GM19372 (cell line): ENCODE results near the gene ZNF749.
A peak's percentile ranks its signal among the peaks of the same experiment; 100 is the strongest.
"Not testable (repeated sequence)": the region's sequence is repeated elsewhere in the genome, so short reads cannot be mapped to it uniquely, and the experiment has no call there.

Source experiments
- ATAC-seq: cut with Tn5 transposase; IDR thresholded peaks from one replicate; pipeline ENCODE4 v1.9.1; 2021; ENCODE audit warnings: mild to moderate bottlenecking, low read depth, moderate library complexity; ENCODE audit not compliant: unreplicated experiment

The ZNF749 gene

DNA sequence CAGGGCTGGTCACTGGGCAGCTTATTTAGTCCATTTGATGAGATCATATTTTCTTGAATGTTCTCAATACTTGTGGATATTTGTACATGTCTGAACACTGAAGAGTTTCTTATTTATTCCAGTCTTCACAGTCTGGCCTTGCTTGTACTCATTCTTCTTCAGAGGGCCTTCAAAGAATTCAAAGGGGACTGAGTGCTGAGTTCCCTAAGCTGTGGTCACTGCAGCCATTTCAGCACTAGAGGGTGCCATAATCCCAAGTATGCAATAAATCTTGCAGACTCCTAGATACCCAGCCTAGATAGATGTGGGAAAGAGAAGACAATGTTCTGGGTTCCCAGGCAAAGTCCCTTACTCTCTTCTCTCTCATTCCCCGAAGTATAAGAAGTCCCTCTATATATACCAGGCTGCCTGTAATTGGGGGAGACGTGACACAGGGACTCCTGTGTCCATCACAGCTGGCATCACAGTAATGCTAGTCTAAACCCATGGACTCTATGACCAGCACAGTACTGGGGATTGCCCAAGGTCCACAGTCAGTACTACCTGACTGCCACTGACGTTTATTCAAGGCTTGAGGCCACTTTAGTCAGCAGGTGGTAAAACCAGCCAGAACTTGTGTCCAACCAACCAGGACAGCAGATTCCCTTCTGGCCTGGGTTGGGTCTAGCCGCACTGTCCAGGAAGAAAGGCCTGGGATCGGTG is 30.7 kb downstream of the ZNF749 start:
- ATAC-seq: no peak

DNA sequence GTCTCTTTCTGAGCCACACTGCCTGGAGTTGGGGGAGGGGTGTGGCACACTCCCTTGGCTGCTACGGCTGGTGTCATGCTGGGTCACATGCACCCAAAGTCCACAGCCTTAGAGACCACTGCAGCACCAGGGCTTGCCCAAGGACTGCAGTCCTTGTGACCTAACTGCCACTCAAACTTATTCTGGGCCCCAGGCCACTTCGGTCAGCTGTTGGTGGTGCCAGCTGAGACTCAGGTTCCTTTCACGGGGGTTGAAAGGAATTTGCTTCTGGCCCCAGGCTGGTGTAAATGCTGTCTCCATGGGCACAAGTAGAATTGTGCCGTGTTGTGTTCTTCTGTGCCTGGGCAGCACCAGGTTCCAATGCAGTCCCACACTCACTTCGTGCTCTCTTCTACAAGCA is 31.4 kb downstream of the ZNF749 start:
- ATAC-seq: no peak

DNA sequence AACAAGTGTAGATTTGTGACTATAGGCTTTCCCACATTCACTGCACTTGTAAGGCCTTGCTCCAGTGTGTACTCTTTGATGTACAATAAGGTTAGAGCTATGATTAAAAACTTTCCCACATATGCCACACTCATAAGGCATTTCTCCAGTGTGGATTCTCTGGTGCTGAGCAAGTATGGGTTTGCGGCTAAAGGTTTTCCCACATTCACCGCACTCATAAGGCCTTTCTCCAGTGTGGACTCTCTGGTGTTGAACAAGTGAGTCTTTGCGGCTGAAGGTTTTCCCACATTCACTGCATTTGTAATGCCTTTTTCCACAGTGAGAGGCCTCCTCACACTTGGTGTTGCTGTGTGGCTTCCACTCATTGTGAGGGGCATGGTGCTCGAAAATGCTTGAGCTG is 38.5 kb downstream of the ZNF749 start:
- no peak for ATAC-seq

DNA sequence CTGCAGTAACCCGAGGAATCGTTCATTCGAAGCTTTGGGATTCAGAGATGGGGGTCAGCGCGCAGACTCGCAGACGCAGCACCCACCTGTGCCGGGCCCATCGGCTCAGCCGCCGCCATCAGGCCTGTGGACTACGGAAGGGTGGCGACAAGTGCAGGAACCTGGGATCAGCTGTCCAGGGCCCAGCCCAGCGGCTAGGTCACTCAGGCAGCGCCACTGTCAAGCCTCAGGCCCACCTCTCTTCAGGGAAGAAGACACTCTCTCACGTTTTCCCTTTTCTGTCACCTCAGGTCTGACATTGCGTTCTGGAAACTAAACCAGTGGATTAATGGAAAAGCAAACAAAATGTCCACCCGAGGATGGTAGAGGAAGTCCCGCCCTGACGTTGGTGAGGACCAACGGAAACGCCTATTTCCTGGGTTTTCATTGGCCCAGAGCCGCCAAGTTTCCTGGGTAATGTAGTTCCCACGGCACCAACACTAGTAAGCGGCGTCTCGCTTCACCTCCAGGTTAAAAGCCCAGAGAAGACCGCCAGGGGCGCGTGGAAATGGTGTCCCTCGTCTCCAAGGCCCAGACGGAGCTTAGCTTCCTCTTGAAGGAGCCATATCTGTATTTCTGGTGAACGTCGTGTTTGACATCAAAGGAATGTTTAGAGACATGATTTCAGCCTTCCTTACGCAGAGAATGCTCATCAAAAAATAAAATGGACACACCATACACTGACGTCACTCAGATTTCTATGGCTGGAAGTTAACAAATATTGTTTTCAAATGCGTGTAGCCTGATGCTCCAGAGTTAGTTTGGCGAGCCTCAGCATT is 42.3 kb downstream of the ZNF749 start, which contains the start of gene ZNF772:
ZNF772 (minus strand) TSS at position 376 of the 818 bp plus-strand sequence; CDS start at position 119, 257 bp downstream.
- peak; percentile 90 for ATAC-seq

DNA sequence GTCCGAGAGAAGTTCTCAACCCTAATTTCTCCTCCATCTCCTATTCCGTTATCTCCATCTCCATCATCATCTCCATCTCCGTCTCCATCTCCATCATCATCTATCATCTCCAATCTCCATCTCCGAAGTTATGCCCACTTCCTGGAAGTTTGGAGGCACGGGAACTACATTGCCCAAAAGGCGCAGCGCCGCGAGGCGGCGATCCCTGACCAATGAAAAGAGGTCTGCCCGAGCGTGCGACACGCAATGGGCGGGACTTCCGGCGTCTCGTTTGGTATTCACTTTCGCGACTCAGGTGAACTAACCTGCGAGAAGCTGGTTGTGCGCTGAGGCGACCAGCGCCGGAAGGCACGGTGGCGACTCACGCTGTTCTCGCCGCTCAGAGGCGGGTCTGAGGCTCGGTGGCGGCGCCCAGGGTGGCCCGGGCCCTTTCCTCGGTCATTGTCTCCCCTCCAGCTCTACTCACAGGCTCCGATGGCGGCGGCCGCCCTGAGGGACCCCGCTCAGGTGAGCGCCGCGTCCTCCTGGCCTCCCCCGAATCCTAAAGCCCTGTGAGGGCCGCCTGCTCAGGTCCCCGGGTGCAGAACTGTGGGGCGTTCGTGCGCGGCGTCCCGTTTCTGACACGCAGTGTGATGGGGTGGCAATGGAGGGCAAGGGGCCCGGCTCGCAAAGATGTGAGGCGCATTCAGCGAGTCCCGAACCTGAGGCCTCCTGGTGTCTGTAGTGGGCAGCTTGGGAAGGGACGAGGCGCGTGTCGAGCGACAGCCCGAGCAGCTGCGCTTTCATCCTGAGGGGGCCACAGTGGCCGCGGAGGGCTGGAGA is 52.6 kb downstream of the ZNF749 start, which contains the start of gene ZNF419:
ZNF419 (plus strand) TSS at position 274 of the 822 bp plus-strand sequence; CDS start at position 475, 201 bp downstream.
- ATAC-seq: peak; percentile 89

DNA sequence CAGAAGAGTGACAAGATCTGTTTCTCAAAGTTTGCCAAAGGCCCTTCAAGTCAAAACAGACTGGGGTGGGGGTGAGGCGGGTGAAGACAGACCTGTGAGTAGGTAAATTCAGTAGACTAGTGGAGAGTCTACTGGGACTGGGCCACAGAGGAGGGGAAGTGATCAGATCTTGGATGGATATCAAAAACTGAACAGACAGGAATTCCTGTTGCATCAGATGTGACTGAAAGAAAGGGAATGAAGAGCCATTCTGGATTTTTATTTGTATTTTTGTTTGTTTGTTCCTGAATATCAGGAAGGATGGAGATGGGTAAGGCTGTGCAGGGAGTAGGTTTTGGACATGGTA is 53.1 kb downstream of the ZNF749 start:
- ATAC-seq: not testable (repeated sequence)
